A549 (cell line): Measurements from ENCODE around the gene MAP3K10.

ENCODE experiments used
- BCL3 ChIP-seq: fragments of >200 bp; sonication (Bioruptor Twin); formaldehyde crosslinking; IDR thresholded peaks from 3 replicates; pipeline ENCODE4 v1.6.1; 2016
- CEBPB ChIP-seq, 2 experiments: fragments of >200 bp in 1 of 2; sonication (Bioruptor Twin) in 1 of 2; formaldehyde crosslinking in 1 of 2; IDR thresholded peaks; 2 replicates each; pipeline ENCODE4 v1.6.1; 2012 to 2016
- HDAC2 ChIP-seq: fragments of 200-600 bp; sonication (generic); IDR thresholded peaks from 2 replicates; pipeline ENCODE4 v1.6.1; 2016
- JUNB ChIP-seq: fragments of >200 bp; sonication (Bioruptor Twin); formaldehyde crosslinking; IDR thresholded peaks from 2 replicates; pipeline ENCODE4 v1.6.1; 2016
- MAX ChIP-seq: IDR thresholded peaks from 2 replicates; pipeline ENCODE4 v1.6.1; 2012
- POLR2A ChIP-seq: IDR thresholded peaks from 2 replicates; pipeline ENCODE4 v1.6.1; 2012; ENCODE audit warnings: mild to moderate bottlenecking, low read length
- USF2 ChIP-seq: fragments of 450-650 bp; IDR thresholded peaks from 2 replicates; pipeline ENCODE4 v1.6.1; 2014; ENCODE audit warnings: antibody characterized with exemption
- ZSCAN20 ChIP-seq: fragments of 250-450 bp; sonication (Bioruptor Pico); IDR thresholded peaks from 2 replicates; pipeline ENCODE4 v1.8.0; 2022; ENCODE audit warnings: mild to moderate bottlenecking, moderate library complexity

GRCh38 chr19:40178756-40179155, 12.5 kb upstream of the MAP3K10 start:
- TF ChIP-seq USF2 (no peak), BCL3 (no peak), POLR2A (no peak), ZSCAN20 (CRISPR knock-in tag) (no peak), JUNB (no peak), MAX (no peak), HDAC2 (no peak), CEBPB (IDR thresholded peaks at IDR 0.05) (no peak)
